GM19463 (cell line): ENCODE results near the gene C2CD5.

Source experiments
- ATAC-seq: cut with Tn5 transposase; IDR thresholded peaks from one replicate; pipeline ENCODE4 v1.9.1; 2021; ENCODE audit warnings: mild to moderate bottlenecking, moderate library complexity; ENCODE audit not compliant: unreplicated experiment

The C2CD5 gene

GRCh38 chr12:22416801-22417200 is 127.5 kb downstream of the C2CD5 start:
- ATAC-seq = no peak

GRCh38 chr12:22415342-22416309 is 128.7 kb downstream of the C2CD5 start:
- no peak for ATAC-seq

GRCh38 chr12:22414742-22415141 is 129.6 kb downstream of the C2CD5 start:
- no peak for ATAC-seq

- ATAC-seq = no peak
Observed at GRCh38 chr12:22413592-22413991, 130.8 kb downstream of the C2CD5 start.

GRCh38 chr12:22412581-22412980 is 131.8 kb downstream of the C2CD5 start:
- no peak for ATAC-seq

- ATAC-seq = no peak
Observed at GRCh38 chr12:22410486-22410885, 133.9 kb downstream of the C2CD5 start.

- ATAC-seq = peak; percentile 98
Observed at GRCh38 chr12:22409377-22410164, 134.8 kb downstream of the C2CD5 start.

- ATAC-seq = no peak
Observed at GRCh38 chr12:22408610-22409376, 135.5 kb downstream of the C2CD5 start.

GRCh38 chr12:22407397-22407796 is 136.9 kb downstream of the C2CD5 start:
- no peak for ATAC-seq

- ATAC-seq = no peak
Observed at GRCh38 chr12:22406627-22407026, 137.7 kb downstream of the C2CD5 start.

GRCh38 chr12:22399464-22400180 is 144.7 kb downstream of the C2CD5 start:
- no peak for ATAC-seq
